Stimulated activated naive CD8-positive, alpha-beta T cell treated with anti-CD3 and anti-CD28 coated beads, Interleukin-15, Interleukin-2, amounts not matched to agents 100 U/mL and 50 U/mL, for 24 hours (primary cell): ENCODE results near the gene SH2B2.
A peak's percentile ranks its signal among the peaks of the same experiment; 100 is the strongest.

Experiments
- ATAC-seq: fragments of 150-1000 bp; cut with Tn5 transposase; one replicate; pipeline ENCODE4 v1.10.0; 2021
- DNase-seq: peaks from one replicate; pipeline ENCODE4 v3.0.0; 2021

The SH2B2 gene

DNA sequence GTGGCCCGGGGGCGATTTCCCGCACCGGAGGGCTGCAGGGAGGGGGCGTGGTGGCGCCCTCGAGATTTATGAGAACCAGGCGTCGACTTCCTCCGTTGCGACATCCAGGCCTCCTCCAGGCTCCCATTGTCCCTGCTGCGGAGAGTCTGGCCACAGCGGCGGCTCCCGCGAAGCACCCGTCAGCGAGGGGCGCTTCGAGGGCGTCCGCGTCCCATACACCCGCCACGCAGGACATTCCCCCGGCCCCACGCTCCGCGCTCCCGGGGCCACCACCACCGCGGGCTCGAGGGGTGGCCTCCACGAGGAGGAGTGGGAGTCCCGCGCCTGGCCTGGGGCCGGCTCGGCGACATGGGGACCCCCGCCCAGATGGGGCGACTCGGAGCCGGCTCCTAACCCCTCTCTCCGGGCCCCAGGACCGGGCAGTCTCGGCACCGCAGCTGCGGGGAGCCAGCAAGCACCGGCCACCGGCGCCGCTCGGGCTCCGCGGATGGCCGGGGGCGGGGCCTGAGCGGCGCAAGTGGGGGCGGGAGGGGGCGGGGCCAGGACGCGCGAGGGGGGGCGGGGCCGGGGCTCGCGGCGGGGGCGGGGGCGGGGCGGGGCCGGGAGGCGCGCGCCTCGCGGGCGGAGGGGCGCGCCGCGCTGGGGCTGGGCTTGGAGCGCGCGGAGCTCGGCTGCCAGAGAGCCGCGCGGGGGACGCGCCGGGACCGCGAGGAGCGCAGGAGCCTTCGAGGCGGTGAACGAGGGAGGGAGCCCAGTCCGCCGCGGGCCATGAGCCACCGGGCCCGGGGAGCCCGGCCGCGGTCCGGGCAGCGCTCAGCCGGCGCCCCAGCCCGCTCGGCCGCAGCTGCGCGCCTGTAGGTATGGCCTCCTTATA, at the start of gene SH2B2:
TSS of gene SH2B2 (plus strand) at position 632 of the 874 bp plus-strand sequence. CDS start 13,683 bp downstream, outside the sequence.
- DNase-seq, result peak; percentile 48
- ATAC-seq, result peak; percentile 46

DNA sequence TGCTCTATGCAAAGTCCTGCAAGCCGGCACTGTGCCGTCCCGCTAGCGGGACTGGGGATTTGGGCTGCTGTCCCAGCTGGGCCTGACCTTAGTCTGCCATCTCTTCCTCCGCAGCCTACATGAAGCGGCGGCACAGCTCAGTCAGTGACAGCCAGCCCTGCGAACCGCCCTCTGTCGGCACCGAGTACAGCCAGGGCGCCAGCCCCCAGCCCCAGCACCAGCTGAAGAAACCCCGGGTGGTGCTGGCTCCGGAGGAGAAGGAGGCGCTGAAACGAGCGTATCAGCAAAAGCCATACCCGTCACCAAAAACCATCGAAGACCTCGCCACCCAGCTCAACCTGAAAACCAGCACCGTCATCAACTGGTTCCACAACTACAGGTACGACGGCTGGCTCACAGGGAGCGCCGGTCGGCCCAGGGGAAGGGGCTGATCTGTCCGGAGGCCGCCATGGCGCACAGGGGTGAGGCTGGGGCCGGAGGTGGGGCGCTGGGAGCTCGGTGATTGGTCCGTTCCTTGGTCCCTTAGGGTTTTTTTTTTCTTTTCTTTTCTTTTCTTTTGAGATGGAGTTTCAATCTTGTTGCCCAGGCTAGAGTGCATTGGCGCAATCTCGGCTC, 47.4 kb upstream of the SH2B2 start:
- DNase-seq (no peak), ATAC-seq (no peak)

DNA sequence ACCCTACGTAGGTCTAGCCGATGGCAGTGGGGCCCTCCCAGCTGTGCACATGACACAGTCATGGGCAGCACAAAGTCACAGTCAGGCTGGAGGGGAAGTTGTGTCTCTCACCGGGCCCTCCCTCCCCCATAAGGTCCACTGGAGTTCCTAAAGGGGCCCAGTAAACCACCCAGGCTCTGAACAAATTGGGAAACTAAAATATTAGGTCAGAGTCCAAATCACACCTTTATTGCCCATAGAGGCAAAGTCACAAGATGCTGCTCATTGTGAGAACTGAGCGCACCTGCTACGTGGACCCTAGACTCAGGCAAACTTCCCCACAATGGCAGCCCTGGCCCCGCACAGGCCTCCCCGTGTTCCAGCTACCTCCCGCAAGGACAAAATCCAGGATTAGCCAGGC, 45.2 kb upstream of the SH2B2 start:
- no peak for DNase-seq
- no peak for ATAC-seq

DNA sequence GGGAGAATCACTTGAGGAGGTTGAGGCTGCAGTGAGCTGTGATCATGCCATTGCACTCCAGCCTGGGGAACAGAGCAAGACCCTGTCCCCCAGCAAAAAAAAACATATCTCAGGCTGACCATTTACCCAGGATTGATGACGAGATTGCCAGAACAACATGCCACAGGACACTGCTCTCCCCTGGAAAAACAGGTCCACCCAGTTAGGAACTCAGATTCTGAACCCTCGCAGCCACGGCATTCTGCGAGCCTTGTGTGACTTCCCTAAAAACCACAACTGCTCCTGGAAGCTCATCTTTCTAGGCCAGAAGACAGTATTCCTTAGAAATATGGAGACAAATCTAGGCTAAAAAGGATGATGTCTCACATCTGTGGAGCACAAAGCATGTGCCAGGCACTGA, 42.1 kb upstream of the SH2B2 start:
- ATAC-seq (no peak), DNase-seq (no peak)

DNA sequence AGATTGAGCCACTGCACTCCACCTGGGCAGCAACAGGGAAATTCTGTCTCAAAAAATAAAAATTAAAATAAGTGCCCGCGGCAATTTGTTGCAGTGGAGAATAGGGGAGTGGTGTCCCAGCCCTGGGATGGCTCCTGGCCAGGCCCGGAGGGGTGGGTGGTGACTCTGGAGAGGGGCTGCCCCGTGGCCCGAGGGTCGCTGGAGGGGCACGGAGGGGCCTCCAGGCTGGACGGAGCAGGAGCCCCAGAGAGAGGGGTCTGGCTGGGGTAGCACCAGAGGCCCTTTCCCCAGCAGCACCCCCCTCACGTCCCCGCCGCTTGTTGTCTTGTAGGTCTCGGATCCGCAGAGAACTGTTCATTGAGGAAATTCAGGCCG, 38.6 kb upstream of the SH2B2 start:
- no peak for DNase-seq

DNA sequence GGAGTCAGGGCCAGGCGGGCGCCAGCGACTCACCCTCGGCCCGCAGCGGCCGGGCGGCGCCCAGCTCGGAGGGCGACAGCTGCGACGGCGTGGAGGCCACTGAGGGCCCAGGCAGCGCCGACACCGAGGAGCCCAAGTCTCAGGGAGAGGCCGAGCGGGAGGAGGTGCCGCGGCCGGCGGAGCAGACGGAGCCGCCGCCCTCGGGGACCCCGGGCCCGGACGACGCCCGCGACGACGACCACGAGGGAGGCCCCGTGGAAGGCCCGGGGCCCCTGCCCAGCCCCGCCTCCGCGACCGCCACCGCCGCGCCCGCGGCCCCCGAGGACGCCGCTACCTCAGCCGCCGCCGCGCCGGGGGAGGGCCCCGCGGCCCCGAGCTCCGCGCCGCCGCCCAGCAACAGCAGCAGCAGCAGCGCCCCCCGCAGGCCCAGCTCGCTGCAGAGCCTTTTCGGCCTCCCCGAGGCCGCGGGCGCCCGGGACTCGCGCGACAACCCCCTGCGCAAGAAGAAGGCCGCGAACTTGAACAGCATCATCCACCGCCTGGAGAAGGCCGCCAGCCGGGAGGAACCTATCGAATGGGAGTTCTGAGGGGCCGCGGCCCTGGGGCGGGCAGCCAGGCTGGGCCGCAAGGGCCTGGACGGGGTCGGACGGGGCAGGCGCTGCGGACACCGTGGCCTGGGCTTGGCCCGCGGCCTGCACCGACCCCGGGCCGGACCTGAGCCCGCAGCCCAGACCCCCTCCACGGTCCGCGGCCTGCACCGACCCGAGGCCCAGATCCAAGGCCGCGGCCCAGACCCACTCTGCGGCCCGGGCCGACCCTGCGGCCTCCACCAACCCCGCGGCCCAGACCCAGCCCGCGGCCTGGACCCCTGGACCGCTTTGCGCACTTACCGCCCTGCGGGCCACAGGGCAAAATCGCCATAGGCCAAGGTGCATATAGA, 37.9 kb upstream of the SH2B2 start:
- no peak for ATAC-seq
- no peak for DNase-seq

More for the DNA sequence above, 38.6 kb upstream of the SH2B2 start:
- no peak for ATAC-seq

DNA sequence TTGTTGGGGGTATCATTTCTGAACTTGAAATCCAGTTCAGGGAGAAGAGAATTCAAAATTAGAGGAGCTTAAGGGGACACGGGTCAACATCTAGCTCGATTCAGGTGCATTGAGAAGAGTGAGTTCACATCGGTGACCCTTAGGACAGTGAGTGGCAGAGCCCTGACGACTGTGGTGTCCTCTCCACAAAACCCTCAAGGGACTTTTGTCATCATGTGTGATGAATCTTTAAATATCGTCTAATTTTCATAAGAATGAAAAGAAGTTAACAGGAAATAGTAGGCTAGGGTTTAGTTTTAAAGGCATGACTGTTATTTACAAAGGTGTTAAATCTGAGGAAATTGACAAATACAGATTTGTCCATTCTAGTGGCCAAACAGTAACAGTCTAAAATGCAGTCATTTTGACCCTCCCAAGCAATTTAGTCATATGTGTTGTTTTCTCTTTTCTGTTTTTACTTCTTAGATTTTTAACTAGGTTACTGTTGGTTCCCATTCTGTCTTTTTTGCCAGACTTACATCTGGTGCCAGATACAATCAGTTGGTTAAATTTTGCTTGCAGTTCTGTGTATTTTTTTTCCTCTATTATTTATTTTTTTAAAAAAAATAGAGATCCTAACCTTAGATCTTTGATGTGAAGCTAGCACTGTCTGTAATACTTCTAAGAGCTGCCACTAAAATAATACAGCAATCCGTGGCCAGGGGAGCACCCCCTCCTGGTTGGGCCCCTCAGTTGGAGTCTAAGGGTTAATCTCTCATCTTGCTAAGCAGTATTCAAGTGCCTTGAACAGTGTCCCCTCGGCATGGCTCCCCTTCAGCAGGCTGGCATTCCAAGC, 34.9 kb upstream of the SH2B2 start:
- ATAC-seq, result no peak
- DNase-seq, result no peak

DNA sequence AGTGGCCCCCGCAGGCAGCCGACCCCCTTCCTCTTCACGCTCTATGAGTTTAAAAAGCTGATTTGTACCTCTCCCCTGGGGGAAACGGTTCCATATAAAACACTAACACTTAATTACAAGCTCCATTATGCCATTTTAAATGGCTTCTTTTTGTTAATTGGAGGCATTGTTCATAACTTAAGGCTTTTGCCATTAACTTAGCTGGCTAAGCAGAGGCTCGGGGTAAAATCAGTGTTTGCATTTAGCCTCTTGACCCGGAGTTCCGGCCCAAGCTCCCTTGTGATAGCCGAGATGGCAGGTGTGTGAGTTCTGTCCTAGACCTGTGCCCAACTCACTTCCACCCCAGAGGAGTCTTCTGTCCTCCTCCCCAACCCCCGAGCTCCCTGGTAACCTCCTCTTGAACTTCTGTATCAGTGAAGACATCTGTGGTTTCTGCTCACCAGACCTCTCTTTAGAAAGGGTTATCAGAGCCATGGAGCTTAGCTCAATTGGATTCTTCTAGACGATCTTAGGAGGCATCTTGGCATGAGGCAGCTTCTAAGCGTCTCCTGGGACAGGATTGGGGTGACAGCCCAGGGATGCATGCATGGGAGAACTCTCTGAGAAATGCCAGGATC, 34.2 kb upstream of the SH2B2 start:
- DNase-seq, result no peak
- no peak for ATAC-seq

DNA sequence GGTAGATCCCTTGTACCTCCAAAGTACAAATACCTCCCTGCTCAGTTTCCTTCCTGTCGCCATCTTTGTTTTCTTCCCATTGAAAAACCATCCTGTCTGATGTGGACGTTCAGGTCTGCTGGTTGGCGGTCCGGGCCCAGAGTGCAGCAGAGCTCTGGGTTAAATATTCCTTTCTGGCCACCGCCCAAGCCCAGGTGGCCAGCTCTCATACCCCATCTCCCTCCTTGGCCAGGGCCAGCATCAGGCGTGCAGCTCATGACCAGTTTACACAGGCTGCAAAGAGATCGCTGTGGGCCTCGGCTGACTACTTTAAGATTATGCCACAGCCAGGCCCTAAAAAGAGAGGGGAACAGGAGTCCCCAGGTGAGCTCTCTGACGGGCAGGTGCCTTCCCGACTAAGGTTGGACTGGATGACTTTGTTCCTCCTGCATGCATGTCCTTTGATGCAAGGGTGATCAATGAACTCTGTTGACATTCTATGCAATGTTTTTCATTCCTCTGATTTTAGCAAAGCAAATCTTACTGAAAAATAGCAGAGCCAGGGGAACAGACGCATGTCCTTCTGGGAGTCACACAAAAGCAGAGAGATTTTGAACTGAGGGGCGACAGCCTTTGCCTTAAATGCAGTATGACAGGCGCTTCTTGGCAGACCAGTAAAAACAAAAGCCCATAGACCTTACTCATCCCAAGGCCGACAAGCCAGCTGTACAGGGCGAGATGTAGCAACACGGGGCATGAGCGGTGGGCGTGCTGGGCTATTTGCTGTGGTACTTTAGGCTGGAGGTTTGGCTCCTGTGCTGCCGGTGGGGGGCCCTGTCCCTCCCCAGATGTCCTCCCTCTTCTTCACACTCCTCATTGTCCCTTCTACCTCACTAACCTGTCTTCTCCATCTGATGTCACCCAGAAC, 33.3 kb upstream of the SH2B2 start:
- ATAC-seq (no peak), DNase-seq (no peak)

DNA sequence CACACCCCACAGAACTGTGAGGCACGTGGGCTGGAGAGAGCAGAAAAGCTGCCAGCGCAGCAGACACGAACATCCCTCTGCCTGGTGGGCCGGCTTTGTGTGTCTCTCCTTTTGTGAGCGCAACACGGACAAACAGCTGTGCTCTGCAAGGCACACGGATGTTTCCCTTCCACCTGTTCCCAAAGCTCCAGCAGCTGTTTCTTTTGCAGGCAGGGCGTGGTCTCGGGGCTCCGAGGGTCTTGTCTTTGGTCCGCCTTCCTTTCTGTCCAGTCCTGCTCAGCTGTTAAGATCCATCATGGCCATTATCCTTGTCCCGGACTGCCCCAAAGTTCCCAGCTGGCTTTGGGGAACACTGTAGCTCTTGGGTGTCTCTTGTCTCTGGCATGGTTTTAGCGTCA, 32.7 kb upstream of the SH2B2 start:
- no peak for ATAC-seq
- DNase-seq, result no peak

DNA sequence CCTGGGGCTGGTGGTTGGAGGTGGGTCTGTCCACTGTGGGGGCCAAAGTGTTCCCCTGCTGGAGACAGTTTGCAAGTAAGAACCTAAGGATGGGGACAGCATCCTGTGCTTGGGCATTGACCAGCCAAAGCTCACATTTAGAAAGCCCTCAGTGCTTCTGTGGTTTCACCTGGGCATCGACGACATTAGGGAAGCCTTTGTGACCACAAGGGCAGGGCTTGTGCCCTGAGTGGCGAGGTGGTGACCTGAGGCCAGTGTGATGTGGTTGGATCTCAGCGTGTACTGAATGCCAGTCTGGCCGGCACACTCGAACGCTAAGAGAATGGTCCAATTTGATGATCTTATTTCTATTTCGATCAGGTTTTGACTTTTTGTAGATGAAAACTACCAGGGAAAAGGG, 32.1 kb upstream of the SH2B2 start:
- no peak for ATAC-seq
- DNase-seq, result no peak

DNA sequence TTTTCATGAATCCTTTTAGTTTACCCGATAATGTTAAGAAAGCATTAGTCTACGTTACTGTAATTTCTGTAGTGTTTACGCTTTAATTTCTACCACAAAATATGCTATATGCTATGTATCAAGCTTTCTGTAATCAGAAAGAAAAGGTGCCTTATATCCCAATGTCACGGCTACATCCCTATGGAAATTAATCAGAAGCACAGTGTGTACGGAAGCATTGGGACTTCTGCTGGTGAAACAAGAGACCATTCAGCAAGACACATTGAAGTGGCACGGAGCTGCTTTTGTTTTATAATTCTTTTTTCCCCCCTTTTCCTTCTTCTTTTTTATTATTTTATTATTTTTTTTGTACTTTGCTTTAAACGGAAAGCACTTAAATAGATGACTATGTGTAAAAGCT, 31.2 kb upstream of the SH2B2 start:
- no peak for DNase-seq
- no peak for ATAC-seq

DNA sequence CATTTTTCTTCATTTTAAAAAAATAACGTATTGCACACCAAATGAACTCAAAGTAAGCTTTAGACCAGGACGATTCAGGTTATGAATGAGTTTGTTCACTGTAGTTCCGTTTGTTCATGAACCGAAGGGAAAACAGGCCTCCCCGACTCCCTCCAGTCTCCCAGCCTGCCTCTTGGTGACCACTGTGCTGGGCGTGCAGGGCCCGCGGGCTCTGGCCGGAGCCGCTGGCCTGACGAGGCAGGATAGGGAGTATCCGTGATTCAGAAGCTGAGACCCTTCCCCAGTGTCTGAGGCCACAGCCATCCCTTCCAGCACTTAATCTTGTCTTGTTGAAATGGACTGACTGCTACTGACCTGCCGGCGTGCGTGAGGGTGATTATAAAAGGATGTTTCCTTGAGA, 30.8 kb upstream of the SH2B2 start:
- ATAC-seq (no peak), DNase-seq (no peak)

DNA sequence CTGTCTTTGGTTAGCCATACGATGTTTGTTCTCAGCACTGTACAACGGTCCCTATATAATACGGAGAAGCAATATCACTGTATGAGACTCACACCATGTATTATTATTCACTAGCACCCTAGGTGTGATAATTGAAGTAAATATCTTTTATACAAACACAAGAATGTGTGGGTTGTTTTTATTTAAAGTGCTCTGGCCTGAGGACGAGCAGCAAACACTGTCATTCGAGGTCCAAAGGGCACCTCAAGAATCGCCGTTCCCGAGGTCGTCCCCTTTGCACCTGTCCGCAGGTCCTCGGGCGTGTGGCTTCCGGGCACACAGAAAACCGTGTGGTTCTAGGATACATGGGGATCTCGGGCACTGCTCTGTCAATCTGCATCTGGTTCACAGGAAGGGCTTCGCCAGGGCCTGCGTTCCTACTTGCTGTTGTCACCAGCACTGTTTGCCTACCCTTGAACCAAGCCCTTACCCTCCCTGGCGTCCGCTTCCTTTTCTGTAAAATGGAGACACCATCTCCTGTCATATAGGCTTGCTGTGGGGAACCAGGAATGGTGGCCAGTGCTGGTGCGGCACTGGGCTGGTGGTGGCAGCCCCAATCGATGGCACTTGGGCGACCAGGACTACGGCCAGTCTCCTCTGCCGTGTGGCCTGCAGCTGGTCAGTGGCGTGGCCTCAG, 28.5 kb upstream of the SH2B2 start:
- no peak for ATAC-seq
- no peak for DNase-seq

DNA sequence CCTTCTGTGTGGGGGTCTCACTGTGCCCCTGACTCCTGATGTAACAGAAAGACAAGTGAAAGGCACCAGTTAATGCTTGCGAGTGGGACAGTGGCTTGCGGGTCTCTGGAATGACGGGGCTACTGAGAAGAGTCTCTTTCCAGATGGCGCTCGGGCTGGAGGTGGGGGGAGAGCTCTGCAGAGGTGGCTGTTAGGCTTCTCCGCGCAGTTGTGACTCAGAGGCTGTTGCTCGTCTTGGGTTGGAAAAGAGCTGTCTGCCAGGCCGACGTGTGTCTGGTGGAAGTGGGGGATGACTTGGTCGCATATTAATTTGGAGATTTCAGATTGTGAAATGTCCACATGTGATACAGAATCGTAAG, 27.9 kb upstream of the SH2B2 start:
- DNase-seq (no peak), ATAC-seq (no peak)

DNA sequence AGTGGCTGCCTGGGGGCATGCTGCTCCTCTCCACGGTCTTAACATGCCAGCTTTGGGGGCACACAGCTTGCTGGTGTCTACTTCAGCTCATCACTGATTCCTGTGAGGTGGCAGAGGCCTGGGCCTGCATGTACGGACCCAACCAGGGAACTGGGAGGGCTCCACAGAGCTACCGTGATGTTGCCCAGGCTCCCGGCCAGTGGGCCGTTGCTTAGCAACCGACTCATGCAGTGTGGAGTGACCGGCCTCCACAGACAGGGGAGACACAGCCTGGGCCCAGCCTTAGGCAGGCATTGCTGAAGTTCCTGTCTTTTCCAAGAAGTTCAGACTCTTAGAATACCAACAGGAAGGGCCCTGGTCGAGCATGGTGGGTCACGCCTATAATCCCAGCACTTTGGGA, 25.8 kb upstream of the SH2B2 start:
- ATAC-seq, result no peak

DNA sequence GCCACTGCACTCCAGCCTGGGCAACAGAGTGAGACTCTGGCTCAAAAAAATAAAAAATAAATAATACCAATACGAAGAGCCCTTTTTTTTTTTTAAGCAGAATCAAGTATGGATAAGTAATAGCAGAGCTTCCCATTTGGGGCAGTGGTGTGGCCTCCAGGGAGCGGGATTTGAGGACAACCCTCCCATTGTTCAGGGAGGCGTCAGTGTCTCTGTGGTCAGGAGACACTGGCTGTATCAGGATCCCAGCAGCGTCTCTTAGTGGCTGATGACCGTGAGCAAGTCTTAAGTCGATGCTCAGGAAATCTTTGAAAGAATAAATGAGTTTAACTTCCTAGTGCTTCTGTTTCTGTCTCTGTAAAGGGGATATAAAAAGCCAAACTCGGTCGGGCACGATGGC, 25.2 kb upstream of the SH2B2 start:
- no peak for DNase-seq
- no peak for ATAC-seq

More for the DNA sequence above, 25.8 kb upstream of the SH2B2 start:
- no peak for DNase-seq

DNA sequence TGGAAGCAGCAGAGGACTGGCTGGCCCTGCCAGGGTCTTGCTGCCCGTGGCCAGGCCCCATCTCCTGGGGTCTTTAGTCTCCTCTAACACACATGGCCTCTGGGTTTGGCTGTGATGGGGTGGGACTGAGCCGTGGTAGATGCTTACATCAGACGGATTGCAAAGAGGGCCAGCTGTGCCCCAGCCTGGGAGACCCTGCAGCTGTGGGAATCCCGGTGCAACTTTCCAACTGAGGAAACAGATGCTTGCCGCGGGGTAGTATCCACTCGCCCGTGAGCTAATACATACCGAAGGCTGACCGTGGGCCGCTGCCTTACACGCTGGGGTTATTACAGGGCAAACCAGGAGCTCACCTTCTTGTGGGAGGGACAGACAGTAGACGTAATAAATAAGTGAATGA, 24.1 kb upstream of the SH2B2 start:
- no peak for ATAC-seq
- no peak for DNase-seq

DNA sequence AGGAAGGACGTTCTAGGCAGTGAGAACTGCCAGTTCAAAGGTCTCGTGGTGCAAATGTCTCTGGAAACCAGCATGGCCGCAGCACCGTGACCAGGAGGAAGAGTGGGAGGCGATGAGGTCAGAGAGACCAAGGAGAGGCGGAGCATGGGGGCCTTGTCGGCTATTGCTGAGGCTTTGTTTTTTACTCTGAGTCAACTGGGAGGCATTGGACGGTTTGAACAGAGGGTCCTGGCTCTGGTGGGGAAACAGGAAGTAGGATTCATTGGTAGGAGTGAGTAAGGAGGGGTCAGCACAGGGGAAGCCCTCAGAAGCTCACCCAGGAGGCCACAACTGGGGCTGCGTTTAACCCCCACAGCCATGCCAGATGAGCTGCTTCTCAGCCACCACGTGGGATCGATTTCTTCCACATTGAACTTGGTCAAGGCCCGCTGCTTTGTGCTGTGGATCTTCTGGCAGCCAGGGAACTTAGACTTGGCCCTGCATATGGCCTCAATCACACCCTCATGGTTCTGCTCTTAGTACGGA, 22.2 kb upstream of the SH2B2 start:
- no peak for DNase-seq
- ATAC-seq, result no peak

DNA sequence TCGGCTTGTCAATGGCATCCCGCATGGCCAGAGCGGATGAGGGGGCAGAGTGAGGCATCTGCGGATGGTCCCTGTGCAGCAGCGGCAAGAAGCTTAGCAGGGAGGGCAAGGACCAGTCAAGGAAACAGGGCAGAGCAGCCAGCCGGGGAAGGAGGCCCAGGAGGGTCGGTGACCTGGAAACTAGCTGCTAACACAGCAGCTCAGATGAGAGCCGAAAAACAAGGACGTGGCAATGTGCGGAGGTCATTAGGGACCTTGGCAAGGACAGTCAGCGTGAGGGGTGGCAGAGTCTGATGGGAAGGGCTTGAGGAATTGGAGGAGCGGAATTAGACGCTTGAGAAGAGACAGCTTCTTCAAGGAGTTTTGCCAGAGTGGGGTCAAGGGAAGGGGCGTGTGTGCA, 20.1 kb upstream of the SH2B2 start:
- ATAC-seq (no peak), DNase-seq (no peak)
